ENCODE results near the gene TBX19. TPM values are rescaled to one million over a fixed set of nuclear protein-coding genes. Genes with fewer than 3 reads are reported as not detected.

Gene TBX19
- total RNA-seq, 4 donors from 2014 or later, result 0.54 to 2.9 (median 2.0) TPM

DNA sequence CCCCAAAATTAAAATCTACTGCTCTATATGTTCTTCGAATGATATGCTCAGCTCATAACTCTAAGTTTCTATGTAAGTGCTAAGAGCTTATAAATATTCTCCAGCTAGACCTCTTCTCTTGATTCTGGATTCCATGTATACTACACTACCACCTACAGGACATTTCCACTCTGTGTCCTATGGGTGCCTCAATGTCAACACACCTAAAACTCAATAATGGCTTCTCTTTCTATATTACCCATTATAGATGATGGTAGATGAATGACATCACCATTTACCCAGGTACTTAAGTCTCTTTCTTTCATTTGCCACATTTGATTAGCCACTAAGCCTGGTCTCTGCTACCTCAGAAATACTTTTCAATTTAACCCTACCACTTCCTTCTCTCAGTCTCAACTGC is 41.3 kb downstream of the TBX19 start:
- H3K27ac ChIP-seq, result no peak overlapping the region
- H3K4me1 ChIP-seq, result no peaks in the 10 kb centered on the region
- no peaks in the 10 kb centered on the region for H3K36me3 ChIP-seq
- no peak for TF ChIP-seq POLR2A (IDR thresholded peaks at IDR 0.05)
- TF ChIP-seq, protein P1, sequence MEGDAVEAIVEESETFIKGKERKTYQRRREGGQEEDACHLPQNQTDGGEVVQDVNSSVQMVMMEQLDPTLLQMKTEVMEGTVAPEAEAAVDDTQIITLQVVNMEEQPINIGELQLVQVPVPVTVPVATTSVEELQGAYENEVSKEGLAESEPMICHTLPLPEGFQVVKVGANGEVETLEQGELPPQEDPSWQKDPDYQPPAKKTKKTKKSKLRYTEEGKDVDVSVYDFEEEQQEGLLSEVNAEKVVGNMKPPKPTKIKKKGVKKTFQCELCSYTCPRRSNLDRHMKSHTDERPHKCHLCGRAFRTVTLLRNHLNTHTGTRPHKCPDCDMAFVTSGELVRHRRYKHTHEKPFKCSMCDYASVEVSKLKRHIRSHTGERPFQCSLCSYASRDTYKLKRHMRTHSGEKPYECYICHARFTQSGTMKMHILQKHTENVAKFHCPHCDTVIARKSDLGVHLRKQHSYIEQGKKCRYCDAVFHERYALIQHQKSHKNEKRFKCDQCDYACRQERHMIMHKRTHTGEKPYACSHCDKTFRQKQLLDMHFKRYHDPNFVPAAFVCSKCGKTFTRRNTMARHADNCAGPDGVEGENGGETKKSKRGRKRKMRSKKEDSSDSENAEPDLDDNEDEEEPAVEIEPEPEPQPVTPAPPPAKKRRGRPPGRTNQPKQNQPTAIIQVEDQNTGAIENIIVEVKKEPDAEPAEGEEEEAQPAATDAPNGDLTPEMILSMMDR (IDR thresholded peaks at IDR 0.05), result no peak
- intact Hi-C loops (cut with DNase I), result no loop called here
- 41 to 83% methylated on average over 1 of the region's 1 CpG for WGBS, 2 donors
- no peak overlapping the region for H3K4me3 ChIP-seq (replicated peaks in 1 of 3)
- no peaks in the 10 kb centered on the region for H3K9me3 ChIP-seq
- H3K27me3 ChIP-seq, result no peaks in the 10 kb centered on the region
- DNase-seq, result no peak

DNA sequence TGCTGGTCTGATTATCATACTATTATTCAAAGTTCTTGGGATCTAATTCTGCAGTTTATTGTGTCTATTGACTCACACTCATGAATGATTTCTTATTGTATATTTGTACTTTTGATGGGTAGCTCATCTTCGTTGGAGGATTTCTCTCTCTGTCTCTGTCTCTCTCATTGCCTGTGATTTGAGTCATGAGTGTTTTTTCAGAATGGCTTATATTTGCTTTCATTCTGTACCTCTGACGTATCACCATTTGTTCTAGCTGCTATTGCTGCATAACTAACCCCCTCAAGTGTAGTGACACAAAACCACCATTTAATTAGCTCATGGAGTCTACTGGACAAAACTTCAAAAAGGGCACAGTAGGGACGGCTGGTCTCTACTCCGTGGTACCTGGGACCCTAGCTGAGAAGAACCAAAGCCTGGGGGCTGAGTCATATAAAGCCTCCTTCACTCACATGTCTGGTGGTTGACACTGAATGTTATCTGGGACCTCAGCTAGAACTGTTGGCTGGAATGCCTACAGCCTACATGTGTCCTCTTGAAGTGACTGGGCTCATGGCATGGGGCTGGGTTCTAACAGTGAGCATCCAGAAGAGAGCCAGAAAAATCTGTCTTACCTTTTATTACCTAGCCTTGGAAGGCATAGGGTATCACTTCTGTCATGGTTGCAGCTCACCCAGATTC is 44.2 kb downstream of the TBX19 start:
- no peaks in the 10 kb centered on the region for H3K36me3 ChIP-seq
- TF ChIP-seq POLR2A (IDR thresholded peaks at IDR 0.05), result no peak
- TF ChIP-seq, protein P1 (IDR thresholded peaks at IDR 0.05), result no peak
- no peak overlapping the region for H3K4me3 ChIP-seq (replicated peaks in 1 of 3)
- no peaks in the 10 kb centered on the region for H3K27me3 ChIP-seq
- WGBS, 2 donors, result 92 to 96% methylated on average over 4 of the region's 4 CpGs
- intact Hi-C loops (cut with DNase I), result no loop called here
- DNase-seq, result no peak
- no peaks in the 10 kb centered on the region for H3K9me3 ChIP-seq
- no peak overlapping the region for H3K27ac ChIP-seq
- H3K4me1 ChIP-seq, result no peaks in the 10 kb centered on the region

DNA sequence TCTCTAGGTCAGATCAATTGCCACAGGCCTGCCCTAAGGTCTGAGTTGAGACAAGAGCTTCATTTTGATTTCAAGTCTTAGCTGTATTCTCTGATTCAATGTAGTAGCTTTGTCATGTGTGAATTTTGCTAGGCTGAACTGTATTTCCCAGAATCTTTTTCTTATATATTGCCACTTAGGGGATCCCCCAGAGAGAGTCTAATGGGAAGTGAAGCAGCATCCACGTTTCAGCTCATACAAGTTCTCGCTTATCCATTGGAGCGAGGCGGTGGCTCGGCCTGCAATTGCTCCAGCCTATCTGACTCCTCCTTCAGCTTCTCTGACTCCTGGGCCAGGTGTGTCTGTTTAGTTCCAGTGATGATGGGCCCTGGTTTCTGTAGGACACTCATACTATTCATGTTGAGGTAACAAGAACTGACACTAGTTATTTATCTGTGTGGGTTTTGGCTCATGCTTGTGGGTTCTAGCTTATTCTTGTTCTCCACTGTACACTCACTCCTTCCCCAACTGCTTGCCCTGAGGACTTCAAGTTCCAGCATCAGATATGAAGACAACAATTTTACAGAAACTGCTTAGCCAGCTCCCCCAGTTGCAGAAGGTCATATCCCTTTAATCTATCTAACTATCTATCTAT is 48.2 kb downstream of the TBX19 start:
- WGBS, 2 donors, result 82 to 88% methylated on average over 5 of the region's 5 CpGs
- H3K4me1 ChIP-seq, result no peaks in the 10 kb centered on the region
- H3K27me3 ChIP-seq, result no peaks in the 10 kb centered on the region
- H3K9me3 ChIP-seq, result no peaks in the 10 kb centered on the region
- intact Hi-C loops (cut with DNase I), result no loop called here
- TF ChIP-seq, protein P1 (IDR thresholded peaks at IDR 0.05), result no peak
- TF ChIP-seq POLR2A (IDR thresholded peaks at IDR 0.05), result no peak
- no peak overlapping the region for H3K4me3 ChIP-seq (replicated peaks in 1 of 3)
- H3K27ac ChIP-seq, result no peak overlapping the region
- H3K36me3 ChIP-seq, result no peaks in the 10 kb centered on the region
- DNase-seq, result no peak

DNA sequence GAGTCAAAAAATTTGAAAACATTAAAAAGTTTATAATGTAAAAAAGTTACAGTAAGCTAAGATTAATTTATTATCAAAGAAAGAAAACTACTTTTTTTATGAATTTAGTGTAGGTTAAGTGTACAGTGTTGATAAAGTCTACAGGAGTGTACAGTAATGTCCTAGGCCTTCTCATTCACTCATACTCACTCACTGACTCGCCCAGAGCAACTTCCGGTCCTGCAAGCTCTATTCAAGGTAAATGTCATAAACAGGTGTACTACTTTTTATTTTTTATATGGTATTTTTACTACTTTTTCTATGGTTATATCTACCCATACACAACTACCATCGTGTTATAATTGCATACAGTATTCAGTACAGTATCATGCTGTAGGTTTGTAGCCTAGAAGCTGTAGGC is 49.6 kb downstream of the TBX19 start:
- 93 to 94% methylated on average over 3 of the region's 3 CpGs for WGBS, 2 donors
- intact Hi-C loops (cut with DNase I), result no loop called here
- Histone ChIP-seq H3K9me3 (no peaks in the 10 kb centered on the region), H3K27me3 (no peaks in the 10 kb centered on the region), H3K27ac (no peak overlapping the region), H3K4me3 (replicated peaks in 1 of 3) (no peak overlapping the region), H3K36me3 (no peaks in the 10 kb centered on the region), H3K4me1 (no peaks in the 10 kb centered on the region)
- no peak for DNase-seq
- TF ChIP-seq, protein P1 (IDR thresholded peaks at IDR 0.05), result no peak
- no peak for TF ChIP-seq POLR2A (IDR thresholded peaks at IDR 0.05)

DNA sequence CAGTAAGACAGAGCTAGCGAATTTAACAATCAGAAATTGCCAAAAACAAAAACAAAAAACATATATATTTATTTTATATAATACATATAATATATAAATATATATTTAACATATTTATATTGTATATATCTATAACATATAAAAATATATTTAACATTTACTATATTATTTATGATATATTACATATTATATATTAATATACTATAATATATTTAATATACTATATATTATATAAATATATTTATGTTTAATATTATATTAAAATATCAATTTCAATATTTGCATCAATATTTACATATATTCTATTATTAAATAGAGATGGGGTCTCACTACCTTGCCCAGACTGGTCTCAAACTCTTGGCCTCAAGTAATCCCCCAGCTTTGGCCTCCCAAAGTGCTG is 50.9 kb downstream of the TBX19 start:
- 97 to 98% methylated on average over 1 of the region's 1 CpG for WGBS, 2 donors
- Histone ChIP-seq H3K4me1 (no peaks in the 10 kb centered on the region), H3K27ac (no peak overlapping the region), H3K27me3 (no peaks in the 10 kb centered on the region), H3K36me3 (no peaks in the 10 kb centered on the region), H3K4me3 (replicated peaks in 1 of 3) (no peak overlapping the region), H3K9me3 (no peaks in the 10 kb centered on the region)
- intact Hi-C loops (cut with DNase I), result no loop called here
- TF ChIP-seq, protein P1 (IDR thresholded peaks at IDR 0.05), result no peak
- no peak for TF ChIP-seq POLR2A (IDR thresholded peaks at IDR 0.05)
- DNase-seq, result no peak

All from thyroid gland (tissue), 4 donors.